GM18867 (cell line): ENCODE results near the gene SULT2B1.

Experiments
- ATAC-seq: cut with Tn5 transposase; IDR thresholded peaks from one replicate; pipeline ENCODE4 v1.9.1; 2021; ENCODE audit warnings: mild to moderate bottlenecking, moderate library complexity; ENCODE audit not compliant: unreplicated experiment

Gene SULT2B1

DNA sequence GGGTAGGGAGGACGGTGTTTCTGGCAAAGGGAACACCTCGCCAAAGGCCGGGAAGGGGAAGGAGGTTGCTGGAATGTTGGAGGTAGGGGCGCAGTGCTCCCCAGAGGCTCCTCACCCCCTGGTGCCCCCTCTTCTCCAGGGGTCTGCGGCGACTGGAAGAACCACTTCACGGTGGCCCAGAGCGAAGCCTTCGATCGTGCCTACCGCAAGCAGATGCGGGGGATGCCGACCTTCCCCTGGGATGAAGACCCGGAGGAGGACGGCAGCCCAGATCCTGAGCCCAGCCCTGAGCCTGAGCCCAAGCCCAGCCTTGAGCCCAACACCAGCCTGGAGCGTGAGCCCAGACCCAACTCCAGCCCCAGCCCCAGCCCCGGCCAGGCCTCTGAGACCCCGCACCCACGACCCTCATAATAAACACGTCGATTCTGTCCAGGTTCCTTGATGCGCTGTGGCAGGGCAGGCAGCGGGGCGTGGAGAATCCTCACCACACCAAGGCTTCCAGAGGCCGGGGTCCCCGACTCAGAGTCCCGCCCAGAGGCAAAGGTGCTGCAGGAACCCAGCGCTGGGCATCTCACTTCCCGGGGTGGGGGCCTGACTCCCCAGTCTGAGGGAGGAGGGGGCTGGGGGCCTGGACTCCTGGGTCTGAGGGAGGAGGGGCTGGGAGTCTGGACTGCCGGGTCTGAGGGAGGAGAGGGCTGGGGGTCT is 47.2 kb downstream of the SULT2B1 start:
- no peak for ATAC-seq

DNA sequence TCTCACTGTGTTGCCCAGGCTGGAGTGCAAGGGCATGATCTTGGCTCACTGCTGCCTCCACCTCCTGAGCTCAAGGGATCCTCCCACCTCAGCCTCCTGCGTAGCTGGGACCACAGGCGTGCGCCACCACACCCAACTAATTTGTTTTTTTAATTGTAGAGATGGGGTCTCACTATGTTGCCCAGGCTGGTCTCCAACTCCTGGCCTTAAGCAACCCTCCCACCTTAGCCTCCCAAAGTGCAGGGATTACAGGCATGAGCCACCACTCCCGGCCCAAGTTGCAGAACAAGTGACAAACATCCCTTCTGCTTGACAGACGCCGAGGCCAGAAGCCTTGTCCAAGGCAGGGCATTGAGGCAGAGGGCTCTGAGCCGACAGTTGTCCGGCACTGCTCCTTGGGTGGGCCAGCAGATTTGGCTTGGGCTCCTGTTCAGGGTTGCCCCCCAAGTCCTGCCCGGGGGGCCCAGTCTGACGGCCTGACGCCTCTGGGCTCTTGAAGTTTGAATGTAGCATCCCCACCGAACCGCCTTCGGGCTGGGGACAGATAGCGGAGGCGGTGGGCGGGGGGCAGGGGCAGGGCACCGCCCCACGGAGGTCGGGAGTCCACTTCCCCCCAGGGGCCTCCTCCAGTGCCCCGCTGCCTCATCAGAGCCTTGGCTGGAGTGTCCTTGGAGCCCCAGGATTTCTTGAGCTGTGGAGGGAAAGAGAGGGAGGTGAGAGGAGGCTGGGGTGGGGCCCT is 48.9 kb downstream of the SULT2B1 start:
- ATAC-seq, result no peak

DNA sequence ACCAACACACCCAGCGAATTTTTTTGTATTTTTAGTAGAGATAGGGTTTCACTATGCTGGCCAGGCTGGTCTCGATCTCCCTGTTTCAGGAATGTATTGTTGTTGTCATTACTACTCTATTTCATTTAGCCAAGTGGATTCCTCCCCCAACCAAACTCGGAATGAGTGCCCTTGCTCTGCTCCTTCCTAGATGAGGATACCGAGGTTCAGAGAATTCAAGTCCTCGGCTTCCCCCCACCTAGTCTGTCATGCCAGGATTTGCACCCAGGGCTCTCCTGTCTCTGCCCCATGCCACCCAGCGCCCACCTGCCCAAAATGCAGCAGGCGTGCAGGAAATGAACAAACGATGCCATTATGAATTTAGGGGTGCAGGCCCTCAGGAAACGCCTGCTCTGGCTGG is 51.0 kb downstream of the SULT2B1 start:
- ATAC-seq, result no peak

DNA sequence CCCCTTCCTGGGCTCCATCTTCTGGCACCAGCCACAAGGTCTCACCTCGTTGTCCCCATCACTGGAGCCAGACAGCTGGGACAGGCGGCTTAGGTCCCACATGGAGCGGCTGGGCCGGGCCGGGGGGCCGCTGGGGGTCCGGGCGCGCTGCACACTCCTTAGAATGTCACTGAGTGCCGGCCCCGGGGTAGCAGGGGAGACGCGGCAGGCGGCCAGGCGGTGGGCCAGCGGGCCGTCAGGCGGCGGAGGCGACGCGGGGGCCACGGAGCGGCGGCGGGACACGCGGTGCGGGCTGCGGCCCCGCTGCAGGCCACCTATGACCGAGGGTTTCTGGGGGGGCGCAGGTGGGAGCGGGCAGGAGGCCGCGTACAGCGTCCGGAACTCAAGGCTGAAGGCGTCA is 51.5 kb downstream of the SULT2B1 start:
- no peak for ATAC-seq

DNA sequence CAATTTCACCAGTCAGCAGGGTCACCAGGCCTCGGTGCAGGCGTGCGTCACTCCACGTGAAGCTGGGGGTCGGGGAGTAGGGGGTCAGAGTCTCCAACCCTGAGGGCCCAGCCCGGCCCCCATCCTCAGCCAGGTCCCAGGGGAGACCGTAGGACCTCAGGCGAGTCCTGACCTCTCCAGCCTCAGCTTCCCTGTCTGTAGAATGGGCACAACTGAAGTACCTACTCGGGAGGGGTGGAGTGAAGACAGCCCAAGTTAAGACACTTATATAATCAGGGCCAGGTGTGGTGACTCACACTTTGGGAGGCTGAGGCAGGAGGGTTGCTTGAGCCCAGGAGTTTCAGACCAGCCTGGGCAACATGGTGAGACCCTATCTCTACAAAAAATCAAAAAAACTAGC is 51.9 kb downstream of the SULT2B1 start:
- no peak for ATAC-seq

DNA sequence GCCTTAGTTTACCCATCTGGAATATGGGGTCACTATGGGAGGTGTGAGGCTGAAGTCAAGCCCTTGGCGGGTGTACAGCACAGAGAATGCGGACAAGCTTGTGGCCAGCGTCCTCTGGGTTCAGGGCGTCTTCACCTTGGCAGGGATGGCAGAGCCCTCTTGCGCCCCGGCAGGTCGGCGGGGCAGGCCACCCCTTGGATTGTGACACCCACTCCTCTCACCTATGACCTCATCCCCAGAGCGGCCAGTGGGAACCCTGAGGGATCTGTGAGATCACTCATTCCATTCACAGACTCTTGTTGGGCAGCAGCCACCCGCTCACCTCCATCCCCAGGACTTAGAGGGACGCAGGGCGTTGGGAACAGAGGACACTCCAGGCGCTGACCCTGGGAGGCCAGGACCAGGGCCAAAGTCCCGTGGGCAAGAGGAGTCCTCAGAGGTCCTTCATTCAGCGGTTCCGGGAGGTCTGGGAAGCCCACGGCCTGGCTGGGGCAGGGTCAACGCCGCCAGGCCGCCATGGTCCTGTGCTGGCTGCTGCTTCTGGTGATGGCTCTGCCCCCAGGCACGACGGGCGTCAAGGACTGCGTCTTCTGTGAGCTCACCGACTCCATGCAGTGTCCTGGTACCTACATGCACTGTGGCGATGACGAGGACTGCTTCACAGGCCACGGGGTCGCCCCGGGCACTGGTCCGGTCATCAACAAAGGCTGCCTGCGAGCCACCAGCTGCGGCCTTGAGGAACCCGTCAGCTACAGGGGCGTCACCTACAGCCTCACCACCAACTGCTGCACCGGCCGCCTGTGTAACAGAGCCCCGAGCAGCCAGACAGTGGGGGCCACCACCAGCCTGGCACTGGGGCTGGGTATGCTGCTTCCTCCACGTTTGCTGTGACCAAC is 54.7 kb downstream of the SULT2B1 start, which contains the start of gene SPACA4:
SPACA4 (plus strand) TSS at position 280 of the 896 bp plus-strand sequence; CDS start at position 517, 237 bp downstream.
- no peak for ATAC-seq

DNA sequence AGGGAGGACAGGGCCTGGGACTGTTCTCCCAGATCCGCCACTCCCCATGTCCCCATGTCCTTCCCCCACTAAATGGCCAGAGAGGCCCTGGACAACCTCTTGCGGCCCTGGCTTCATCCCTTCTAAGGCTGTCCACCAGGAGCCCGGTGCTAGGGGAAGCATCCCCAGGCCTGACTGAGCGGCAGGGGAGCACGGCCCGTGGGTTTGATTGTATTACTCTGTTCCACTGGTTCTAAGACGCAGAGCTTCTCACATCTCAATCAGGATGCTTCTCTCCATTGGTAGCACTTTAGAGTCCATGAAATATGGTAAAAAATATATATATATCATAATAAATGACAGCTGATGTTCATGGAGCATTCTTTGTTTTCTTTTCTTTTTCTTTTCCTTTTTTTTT is 55.4 kb downstream of the SULT2B1 start:
- ATAC-seq, result no peak

DNA sequence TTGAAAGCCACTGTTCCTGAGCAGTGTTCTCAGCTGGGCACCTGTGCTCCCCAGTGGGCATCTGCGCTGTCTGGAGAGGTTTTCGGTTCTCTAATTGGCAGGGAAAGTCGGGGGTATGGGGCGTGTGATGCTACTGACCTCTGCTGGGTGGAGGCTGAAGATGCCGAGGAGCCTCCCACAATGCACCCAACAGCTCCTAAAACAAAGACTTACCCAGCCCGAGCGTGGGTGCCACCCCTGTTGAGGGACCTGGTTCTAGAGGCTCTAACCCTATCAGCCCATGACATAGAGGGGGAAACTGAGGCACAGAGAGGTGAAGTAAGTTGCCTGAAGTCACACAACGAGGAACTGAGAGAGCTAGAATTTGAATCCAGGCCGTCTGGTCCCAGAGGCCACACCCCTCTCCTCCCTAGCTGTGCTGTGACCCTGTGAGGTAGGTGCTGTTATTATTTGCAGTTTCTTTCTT is 56.9 kb downstream of the SULT2B1 start:
- peak; percentile 60 for ATAC-seq

DNA sequence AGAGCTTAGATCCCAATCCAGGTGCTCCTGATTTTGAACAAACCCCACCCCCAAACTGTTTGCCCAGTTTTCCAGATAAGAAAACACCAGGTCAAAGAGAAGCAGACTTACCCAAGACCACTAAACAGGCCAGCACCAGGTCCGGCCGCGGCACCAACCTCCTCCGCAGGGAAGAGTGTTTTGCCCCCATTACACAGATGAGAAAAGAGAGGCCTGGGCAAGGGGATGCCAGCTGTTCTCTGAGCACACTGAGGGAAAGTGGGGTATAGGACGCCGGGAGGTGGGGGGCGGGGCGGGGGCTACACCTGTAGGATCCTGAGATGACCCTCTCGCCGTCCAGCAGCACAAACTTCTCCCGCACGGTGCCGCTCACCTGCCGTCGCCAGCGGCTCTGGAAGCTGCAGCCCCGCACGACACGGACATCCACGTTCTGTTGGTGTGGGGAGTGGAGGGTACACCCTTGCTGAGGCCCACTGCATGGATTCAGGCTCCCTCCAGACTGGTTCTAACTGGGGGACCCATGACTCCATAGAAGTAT is 57.7 kb downstream of the SULT2B1 start:
- no peak for ATAC-seq

DNA sequence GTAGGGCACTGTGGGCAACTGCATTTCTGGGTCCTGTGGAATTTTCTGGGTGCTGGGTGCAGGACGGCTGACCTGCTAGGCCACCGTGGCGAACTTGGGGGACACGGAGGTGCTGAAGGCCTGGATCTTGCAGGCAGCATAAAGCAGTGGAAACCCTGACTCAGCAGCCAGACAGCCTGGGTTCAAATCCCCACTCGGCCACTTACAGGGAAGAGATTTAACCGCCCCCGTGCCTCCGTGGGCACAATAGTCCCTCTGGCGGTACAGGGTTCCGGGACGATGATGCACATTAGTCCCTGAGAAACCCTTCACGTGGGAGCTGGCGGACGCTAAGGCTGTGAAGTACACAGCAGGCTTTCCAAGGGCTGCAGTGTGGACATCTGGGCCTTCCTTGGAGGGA is 59.9 kb downstream of the SULT2B1 start:
- ATAC-seq, result no peak

DNA sequence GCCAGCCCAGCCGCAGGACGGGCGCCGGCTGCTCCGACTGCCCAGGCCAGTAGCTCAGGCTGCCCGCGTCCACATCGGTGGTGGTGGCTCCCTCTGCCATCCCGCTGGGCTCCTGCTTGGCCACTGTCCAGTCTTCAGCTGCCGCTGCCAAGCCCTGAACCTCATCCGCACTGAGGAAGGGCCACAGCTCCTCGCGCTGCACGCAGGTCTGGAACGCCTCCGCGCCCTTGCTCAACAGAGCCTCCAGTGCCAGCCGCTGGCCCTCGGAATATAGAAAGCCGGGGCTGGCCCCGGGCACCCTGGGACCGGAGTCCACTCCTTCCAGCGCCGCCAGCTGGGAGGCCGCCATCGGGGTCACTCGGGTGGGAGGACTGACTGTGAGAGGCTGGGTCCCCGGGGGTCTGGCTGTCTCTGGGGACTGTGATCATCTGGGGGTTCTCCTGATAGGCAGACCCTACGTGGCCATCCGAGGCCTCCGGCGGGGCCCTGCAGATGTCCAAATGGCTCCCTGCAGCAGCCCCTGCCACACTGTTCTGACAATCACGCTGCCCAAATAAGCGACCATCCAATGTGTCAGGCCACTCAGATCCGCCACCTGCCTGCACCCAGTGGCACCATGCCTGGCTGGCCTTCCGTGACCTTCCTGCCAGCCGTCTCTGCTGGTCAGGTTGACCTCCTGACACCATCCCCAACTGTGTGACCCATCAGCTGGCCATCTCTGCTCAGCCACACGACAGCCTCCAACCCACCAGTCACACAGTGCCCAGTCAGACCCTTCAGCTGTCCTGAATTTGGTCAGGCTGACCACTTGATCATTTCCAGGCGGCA is 61.3 kb downstream of the SULT2B1 start:
- ATAC-seq, result no peak

DNA sequence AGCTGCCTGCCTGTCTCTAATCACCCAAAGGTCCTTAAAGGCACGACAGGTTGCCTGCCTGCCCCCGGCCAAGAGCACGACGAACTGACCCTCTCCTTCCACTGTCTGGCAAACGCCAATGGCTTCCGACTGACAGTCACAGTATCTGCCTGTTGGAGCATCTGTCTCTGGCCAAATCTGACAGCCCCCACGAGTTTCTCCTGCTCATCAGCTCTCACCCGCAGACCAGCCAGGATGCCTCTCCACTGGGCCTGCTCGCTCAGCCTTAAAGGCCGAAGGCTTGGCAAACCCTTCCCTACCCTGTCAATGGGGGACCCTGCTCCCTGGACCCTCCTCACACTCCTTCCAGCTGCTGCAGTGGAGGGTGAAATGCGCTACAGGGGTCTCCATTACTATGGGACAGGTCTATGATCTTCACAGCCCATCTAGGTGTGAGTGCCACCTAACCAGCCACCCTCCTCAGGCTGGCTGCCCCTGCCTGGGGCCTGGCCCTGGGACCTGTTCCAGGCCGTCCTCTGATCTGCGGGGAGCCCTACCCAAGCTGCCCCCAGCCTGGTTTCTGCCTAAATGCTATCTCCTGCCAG is 62.0 kb downstream of the SULT2B1 start:
- no peak for ATAC-seq

DNA sequence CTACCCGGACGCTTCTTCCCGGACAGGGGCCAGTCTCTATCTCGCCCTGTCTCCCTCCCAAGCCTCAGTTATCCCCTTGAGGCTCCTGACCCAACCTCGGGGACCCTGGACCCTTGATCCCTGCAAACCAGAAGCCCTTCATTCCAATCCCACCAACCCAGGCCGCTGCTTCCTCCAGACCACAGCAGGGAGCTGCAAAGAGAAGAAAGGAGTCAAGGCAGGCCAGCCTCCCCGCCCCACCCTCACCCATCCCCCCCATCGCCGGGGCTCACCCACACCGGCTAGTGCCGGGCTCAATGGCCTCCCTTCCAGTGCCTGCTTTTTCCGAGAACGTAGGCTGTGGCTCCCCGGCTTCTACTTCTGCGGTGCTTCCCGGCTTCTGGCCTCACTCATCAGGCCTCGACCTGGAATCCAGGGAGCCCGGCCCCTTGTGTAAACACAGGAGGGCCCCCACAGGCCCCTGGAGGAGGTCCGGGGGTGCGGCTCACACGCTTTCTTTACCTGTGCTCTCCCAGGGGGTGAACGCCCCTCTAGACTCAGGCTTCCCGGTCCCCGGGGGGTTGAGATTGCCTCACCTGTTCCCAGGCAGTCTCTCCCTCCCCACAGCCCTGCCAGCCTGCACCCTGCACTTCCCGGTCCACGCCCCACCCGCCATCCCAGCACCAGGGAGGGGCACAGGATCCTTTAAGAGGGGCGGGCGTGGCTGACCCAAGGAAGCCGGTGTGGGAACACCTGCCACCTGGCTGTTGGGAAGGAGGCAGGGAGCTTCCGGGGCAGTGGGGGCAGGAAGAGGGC is 62.7 kb downstream of the SULT2B1 start, which contains the start of gene FAM83E:
FAM83E (minus strand) TSS at position 641 of the 795 bp plus-strand sequence. CDS start 1,704 bp downstream, outside the sequence.
- ATAC-seq, result no peak

DNA sequence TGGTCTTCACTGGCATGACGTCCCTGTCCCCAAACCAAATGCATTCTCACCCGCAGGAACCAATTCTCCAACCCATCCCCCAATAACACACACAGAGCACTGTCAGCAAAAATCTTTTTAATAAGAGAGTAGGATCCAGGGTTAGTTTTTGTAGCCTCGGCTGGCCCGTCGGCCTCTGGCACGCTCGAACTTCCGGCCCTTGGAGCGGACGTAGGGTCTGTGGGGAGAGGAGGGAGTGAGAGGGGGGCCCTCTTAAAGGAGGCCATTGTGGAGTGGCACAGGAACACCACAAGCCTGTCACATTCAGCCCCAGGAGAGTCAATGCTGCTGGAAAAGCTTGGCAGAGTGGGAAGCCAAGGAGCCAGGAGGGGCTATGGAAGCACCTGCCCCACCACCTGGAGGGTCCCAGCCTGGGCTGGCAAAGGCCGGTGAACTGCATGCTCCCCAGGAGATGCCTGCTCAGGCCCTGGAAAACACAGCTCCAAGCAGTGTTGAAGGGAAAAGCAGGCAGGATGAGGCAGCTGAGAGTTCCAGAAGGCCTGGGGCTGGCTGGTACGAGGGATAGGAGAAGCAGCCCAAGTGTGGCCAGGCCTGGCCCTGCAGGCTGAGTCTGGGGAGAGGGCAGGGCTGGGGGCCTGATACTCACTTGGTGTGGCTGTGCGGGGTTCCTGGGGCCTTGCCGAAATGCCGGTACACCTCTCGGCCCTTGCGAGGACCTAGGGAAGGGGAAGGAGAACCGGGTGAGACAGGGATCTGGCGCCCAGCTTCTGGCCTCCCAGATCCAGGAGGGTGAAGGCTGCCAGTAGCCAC is 63.5 kb downstream of the SULT2B1 start:
- no peak for ATAC-seq

DNA sequence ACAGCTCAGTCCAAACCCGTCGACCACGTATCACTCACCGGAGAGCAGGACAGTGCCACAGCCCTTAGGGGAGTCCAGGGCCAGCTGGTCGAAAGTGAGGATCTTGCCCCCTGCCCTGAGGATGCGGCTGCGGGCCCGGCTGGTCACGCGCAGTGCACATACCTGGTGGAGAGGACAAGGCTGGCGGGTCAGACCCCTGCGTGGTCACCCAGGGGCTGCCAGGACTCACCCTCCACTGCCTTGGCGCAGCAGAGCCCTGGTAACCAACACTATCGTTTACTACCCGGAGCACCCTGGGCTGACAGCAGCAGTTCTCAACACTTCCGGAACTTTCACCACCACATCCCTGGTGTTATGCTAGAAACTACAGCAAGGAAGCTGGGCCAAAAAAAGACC is 64.1 kb downstream of the SULT2B1 start:
- ATAC-seq, result no peak

DNA sequence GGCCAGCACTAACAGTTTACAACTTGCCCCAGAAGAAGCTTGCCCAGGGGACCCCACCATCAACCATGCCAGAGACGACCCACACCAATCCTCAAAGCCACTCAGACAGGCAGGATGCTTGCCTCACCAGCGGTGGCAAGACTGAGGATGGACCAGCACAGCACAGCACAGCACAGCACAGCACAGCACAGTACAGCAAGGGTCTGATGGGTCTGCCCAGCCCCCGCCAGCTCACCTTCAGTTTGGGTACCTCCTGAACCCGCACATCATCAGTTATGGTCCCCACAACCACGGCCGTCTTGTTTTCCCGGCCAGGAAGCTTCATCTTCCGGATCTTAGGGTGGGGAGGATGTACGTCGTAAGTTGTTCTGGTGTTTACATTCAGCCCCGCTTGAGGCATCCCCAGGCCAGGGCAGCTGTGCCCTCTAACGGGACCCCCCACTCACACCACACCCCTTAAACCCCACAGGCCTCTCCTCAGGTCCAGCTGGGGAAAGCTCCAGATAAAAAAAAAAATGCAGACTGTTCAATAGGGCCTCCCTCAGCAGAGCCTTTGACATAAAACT is 64.6 kb downstream of the SULT2B1 start:
- no peak for ATAC-seq

DNA sequence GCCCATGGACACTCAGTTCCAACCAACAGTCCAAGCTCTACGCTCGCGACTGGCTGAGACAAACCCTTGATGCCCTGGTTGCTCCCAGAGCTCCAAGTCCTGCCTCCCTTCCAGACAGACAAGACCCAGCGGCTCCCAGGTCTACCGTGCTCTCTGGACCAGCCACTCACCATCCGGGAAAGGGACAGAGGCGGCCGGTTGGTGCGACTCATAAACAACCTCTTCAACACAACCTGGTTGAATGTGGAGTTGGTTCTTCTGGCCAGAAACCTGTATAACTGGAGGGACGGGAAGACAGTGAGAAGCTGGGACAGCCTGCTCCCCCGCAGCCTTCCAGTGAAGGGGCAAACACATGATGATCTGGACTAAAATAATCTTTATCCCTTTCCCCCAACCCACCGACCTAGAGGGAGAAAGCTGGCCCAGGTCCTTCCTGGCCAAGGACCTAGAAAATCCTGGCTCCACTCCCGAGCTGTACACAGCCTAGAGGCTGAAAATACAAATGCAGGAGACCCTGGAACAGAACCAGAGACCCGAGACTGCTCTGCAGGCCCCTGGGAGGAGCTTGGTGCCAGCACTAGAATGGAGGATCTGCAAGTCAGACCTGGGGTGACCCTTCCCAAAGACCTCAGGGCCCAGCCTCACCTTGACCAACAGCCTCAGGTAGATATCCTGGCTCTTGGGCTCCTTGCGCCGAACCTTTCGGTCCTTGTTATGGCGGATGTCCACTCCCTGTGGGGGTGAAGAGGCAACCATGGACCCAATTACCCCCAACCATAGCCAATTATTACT is 65.4 kb downstream of the SULT2B1 start:
- no peak for ATAC-seq
